PFSK-1 (cell line): ENCODE measurements around the gene PPARG.

Source experiments
- POLR2AphosphoS5 ChIP-seq: IDR thresholded peaks from 2 replicates; pipeline ENCODE4 v1.6.1; 2012; ENCODE audit warnings: low read depth, mild to moderate bottlenecking, control low read depth, low read length, moderate library complexity
- REST ChIP-seq, 2 experiments: IDR thresholded peaks; 2 replicates each; pipeline versions ENCODE4 v1.6.1 to v1.8.0; 2011 to 2012; ENCODE audit warnings: low read depth in 2 of 2, low read length in 2 of 2, control low read depth in 1 of 2, inconsistent platforms in 1 of 2, mild to moderate bottlenecking in 1 of 2, moderate library complexity in 1 of 2; ENCODE audit not compliant: insufficient read depth in 1 of 2
- TAF1 ChIP-seq: IDR thresholded peaks from 2 replicates; pipeline ENCODE4 v1.6.1; 2012; ENCODE audit warnings: low read length, control low read depth, borderline replicate concordance; ENCODE audit not compliant: insufficient read depth

- TF ChIP-seq POLR2AphosphoS5 (no peak), REST (IDR thresholded peaks at IDR 0.05; ENCODE audit: insufficient read depth in 1 of 2, low read depth in 2 of 2, low read length in 2 of 2) (no peak), TAF1 (no peak)
Measured at GRCh38 chr3:12423131-12423530, 134.3 kb downstream of the PPARG start.
